Measurements from ENCODE around the gene CCL19.

DNA sequence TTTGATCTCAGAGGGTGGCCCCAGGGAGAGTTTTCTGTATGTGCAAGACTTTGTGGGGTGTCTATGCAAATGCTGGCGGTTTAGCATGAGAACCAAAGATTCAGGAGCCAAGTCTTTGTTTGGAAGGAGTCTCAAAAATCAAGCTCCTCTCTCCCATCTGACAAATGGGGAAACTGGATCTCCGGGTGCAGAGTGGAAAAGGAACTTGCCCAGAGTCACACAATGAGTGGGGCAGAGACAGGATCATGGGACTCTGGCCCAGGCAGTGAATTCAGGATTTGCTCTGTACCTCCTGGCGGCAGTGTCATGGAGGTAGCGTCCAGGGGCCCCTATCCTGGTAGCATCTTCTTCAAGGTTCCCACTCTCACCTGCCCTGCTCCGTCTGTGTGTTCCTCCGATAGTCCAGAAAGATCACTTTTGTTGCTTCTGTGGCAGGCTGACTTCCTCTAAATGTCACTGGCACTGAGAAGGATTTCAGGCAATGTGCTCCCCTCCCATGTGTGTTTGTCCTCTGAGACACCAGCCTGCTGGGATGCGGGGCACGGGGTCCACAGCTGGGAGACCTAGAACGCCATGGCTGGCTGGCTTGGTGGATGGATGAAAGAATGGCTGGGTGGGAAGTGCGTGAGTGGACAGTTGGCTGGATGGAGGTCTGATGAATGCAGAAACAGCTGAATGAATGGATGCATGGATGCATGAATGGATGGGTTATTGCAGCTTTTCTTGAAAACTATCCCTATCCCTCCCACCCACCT lies 3.6 kb downstream of the CCL19 start:
- no peak for TF ChIP-seq POLR2A (IDR thresholded peaks at IDR 0.05)
- TF ChIP-seq, protein P1, sequence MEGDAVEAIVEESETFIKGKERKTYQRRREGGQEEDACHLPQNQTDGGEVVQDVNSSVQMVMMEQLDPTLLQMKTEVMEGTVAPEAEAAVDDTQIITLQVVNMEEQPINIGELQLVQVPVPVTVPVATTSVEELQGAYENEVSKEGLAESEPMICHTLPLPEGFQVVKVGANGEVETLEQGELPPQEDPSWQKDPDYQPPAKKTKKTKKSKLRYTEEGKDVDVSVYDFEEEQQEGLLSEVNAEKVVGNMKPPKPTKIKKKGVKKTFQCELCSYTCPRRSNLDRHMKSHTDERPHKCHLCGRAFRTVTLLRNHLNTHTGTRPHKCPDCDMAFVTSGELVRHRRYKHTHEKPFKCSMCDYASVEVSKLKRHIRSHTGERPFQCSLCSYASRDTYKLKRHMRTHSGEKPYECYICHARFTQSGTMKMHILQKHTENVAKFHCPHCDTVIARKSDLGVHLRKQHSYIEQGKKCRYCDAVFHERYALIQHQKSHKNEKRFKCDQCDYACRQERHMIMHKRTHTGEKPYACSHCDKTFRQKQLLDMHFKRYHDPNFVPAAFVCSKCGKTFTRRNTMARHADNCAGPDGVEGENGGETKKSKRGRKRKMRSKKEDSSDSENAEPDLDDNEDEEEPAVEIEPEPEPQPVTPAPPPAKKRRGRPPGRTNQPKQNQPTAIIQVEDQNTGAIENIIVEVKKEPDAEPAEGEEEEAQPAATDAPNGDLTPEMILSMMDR (IDR thresholded peaks at IDR 0.05), result no peak

Measured in right lobe of liver (tissue), 4 donors.